ENCODE data around the gene CCDC178.
"Not testable (repeated sequence)": the region's sequence is repeated elsewhere in the genome, so short reads cannot be mapped to it uniquely, and the experiment has no call there.

Gene CCDC178

GRCh38 chr18:33231474-33232317 lies 208.8 kb downstream of the CCDC178 start:
- H3K4me3 ChIP-seq (ENCODE audit: low read length) = no peak overlapping the region
- TF ChIP-seq ZNF274 (IDR thresholded peaks at IDR 0.05; ENCODE audit: low read depth, low read length) = no peak

DNA sequence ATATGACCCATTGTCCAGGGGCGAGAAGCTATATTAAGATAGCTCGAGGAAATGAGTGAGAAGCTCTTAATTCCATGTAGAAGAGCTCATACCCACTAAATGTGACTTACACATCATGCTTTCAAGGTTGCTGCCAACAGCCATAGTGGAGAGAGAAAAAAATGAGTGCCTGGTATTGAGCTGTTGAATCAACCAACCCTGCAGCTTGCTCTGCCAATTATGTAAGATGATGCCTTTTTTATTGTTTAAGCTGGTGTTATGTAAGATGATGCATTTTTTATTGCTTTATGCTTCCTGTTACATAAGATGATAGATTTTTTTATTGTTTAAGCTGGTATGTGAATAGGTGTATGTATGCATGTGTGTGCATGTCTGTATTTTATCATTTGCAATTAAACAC lies 228.2 kb downstream of the CCDC178 start:
- TF ChIP-seq ZNF274 (IDR thresholded peaks at IDR 0.05; ENCODE audit: low read depth, low read length) = no peak
- H3K4me3 ChIP-seq (ENCODE audit: low read length) = no peak overlapping the region

DNA sequence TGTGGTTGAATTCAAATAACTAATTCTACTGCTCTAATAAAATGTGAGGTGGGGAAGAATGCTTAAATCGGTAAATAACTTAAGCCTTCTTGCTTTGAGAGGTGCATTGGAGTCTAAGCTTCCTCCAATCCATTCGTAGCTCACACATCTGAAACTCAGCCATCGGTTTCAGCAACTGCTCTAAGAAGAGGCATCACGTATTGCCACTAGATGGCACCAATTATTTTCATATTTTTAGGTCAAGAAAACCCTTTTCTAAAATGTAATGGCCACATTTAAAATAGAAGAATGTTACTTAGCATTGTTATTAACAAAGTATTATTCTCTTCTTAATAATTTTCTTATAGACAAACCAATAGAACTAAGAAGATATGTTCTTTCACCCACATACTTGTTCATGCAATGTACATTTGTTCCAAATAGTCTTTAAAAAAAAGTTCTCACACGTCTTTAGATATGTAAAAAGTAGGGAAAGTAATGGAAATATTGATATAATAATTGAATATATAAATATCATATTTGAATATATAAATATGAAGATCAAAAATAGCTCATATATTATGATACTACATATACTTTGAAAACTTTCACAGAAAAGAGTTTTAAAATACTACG lies 229.8 kb downstream of the CCDC178 start:
- no peak overlapping the region for H3K4me3 ChIP-seq (ENCODE audit: low read length)
- no peak for TF ChIP-seq ZNF274 (IDR thresholded peaks at IDR 0.05; ENCODE audit: low read depth, low read length)

DNA sequence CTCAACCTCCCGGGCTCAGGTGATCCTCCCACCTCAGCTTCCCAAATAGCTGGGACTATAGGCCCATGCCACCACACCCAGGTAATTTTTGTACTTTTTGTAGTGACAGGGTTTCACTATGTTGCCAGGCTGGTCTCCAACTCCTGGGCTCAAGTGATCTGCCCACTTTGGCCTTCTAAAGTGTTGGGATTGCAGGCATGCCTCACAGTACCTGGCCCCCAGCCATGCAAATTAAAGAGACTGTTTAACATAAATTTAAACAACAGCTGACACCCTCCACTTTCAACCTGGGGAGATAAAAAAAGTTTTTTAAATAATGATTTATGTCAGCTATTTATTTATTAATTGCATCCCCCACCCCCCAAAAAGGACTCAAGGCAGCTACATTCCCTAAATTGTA lies 234.7 kb downstream of the CCDC178 start:
- no peak overlapping the region for H3K4me3 ChIP-seq (ENCODE audit: low read length)
- TF ChIP-seq ZNF274 (IDR thresholded peaks at IDR 0.05; ENCODE audit: low read depth, low read length) = no peak

DNA sequence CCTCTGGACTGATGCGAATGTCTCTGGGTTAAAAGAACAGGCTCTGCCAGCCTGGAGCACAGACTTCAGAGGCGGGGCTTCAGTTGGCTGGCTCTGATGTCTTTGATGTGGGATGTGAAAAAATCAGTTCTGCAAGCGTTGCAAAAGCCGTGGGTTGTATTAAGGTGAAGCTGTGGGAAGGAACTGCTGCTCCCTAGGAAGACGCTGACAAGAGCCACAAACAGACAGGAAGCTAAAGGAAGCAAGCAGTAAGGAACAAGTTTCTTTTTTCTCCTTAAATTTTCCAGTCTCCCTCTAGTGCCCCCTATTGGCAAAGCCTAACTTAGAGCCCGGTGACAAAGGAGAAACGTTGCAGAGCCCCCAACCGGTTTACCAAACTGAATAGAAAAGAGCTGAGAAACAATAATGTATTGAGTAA lies 239.0 kb downstream of the CCDC178 start:
- H3K4me3 ChIP-seq (ENCODE audit: low read length) = no peak overlapping the region
- no peak for TF ChIP-seq ZNF274 (IDR thresholded peaks at IDR 0.05; ENCODE audit: low read depth, low read length)

DNA sequence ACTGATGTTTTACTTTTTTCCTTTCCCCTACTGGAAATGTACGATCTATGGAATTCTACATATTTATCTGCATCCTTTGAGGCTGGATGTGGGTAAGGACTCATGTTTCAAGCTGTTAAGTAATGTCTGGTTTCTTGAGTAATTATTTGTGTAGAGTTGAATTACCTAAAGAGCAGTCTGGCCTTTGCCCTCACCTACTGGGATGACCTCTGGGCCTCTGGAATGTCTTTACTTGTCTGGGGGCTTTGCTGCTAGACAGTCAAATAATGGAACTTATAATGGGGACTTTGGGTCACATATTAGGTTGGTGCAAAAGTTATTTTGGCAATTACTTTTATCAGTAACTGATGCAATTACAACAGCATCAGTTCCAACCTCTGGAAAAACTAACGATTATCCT lies 244.7 kb downstream of the CCDC178 start:
- TF ChIP-seq ZNF274 (IDR thresholded peaks at IDR 0.05; ENCODE audit: low read depth, low read length) = no peak
- H3K4me3 ChIP-seq (ENCODE audit: low read length) = no peak overlapping the region

GRCh38 chr18:33194793-33195192 lies 245.7 kb downstream of the CCDC178 start:
- no peak for TF ChIP-seq ZNF274 (IDR thresholded peaks at IDR 0.05; ENCODE audit: low read depth, low read length)
- H3K4me3 ChIP-seq (ENCODE audit: low read length) = no peak overlapping the region

DNA sequence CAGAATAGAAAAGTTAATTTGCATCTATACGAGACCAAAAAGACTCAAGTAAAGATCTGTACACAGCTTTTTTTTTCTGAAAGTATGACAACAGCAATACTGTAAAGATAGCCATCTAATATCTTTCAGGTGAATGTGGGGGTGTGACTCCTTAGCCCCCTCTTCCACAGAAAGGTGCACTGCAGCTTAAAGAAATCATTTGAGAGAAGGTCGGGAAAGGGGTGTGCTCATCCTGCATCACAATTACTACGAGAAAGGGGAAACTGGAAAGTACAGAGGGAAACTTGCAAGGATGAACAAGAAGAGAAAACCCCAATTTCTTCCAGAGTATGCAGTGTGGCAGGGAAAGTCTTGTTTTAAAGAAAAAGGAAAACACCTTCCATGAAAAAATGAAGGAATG lies 255.6 kb downstream of the CCDC178 start:
- no peak for TF ChIP-seq ZNF274 (IDR thresholded peaks at IDR 0.05; ENCODE audit: low read depth, low read length)
- no peak overlapping the region for H3K4me3 ChIP-seq (ENCODE audit: low read length)

DNA sequence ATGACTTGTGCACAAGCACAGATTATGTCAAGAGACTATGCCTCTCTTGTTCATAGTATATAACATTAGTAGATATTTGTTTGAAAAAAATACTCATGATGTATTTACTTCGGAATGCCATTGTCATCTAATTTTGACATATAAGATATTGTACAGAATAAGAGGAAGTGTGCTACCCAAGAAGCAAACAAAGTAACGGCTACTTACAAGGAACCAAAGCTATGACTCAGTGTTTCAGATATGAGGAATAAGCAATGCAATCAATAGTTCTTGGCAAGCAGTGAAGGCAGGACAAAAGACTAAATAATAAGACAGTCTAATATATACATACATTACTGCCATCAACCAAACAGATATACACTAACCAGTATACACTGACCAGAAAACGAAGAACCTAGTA lies 256.3 kb downstream of the CCDC178 start:
- TF ChIP-seq ZNF274 (IDR thresholded peaks at IDR 0.05; ENCODE audit: low read depth, low read length) = no peak
- H3K4me3 ChIP-seq (ENCODE audit: low read length) = no peak overlapping the region

- no peak for TF ChIP-seq ZNF274 (IDR thresholded peaks at IDR 0.05; ENCODE audit: low read depth, low read length)
- H3K4me3 ChIP-seq (ENCODE audit: low read length) = no peak overlapping the region
Observed at GRCh38 chr18:33183136-33183535, 257.4 kb downstream of the CCDC178 start.

DNA sequence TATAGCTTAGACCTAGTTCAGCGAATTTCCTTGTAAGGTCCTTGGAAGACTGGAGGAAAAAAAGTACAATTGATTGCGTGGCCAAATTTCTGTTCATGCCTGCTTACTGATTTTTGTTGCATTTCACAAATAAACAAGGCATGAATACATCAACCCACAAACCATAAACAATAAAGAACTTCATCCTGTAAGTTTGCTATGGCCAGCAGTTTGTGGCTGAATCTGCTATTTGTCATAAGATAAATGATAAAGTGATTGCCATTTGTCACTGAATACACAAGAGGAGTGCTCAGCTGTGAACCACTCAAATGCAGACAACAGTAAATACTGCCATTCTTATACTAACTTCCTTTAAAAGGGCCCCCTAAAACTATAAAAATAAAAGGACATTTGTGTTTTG lies 259.5 kb downstream of the CCDC178 start:
- no peak for TF ChIP-seq ZNF274 (IDR thresholded peaks at IDR 0.05; ENCODE audit: low read depth, low read length)

GRCh38 chr18:33169218-33169617 lies 271.3 kb downstream of the CCDC178 start:
- H3K4me3 ChIP-seq (ENCODE audit: low read length) = no peak overlapping the region
- TF ChIP-seq ZNF274 (IDR thresholded peaks at IDR 0.05; ENCODE audit: low read depth, low read length) = no peak

More for the DNA sequence above, 259.5 kb downstream of the CCDC178 start:
- H3K4me3 ChIP-seq (ENCODE audit: low read length) = no peak overlapping the region

DNA sequence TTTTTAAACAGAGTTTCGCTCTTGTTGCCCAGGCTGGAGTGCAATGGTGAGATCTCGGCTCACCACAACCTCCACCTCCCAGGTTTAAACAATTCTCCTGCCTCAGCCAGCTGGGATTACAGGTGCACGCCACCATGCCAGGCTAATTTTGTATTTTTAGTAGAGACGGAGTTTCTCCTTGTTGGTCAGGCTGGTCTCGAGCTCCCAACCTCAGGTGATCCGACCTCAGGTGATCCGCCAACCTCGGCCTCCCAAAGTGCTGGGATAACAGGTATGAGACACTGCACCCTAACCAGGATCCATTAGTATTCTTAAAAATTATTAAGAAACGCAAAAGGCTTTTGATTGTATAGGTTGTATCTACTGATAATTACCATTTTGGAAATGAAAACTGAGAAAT lies 276.4 kb downstream of the CCDC178 start:
- H3K4me3 ChIP-seq (ENCODE audit: low read length) = not testable (repeated sequence)

DNA sequence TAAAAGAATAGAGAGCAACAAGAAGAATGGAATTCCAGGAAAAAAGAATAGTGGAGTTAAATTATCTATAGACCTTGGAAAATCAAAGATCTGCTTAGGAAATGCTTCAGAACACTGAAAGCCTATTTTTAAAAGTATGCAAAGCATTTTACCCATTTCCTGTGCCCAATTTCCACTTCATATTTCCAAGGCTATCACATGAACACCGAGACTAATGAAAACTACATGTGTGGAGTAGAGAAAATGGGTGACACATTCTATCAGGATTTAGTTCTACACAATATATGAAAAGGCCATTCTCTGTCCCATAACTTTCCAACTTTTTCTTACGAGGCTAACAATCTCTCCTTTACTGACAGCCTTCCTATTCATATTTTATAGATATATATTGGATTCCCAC lies 279.4 kb downstream of the CCDC178 start:
- H3K4me3 ChIP-seq (ENCODE audit: low read length) = no peak overlapping the region
- no peak for TF ChIP-seq ZNF274 (IDR thresholded peaks at IDR 0.05; ENCODE audit: low read depth, low read length)

GRCh38 chr18:33159151-33159550 lies 281.4 kb downstream of the CCDC178 start:
- H3K4me3 ChIP-seq (ENCODE audit: low read length) = no peak overlapping the region
- TF ChIP-seq ZNF274 (IDR thresholded peaks at IDR 0.05; ENCODE audit: low read depth, low read length) = no peak

Data from GM08714 (cell line).